RPMI7951 (cell line): ENCODE measurements around the gene DTWD1. TPM values are rescaled to one million over a fixed set of nuclear protein-coding genes. Genes with fewer than 3 reads are reported as not detected.

Experiments
- total RNA-seq: library from RNA; depleted of rRNA; stranded (reverse); fragments of >200 nt; shearing (Covaris generic); gene quantifications from 2 replicates; pipeline ENCODE4 v1.2.3, GENCODE V29; 2014; rRNA removed

DTWD1 gene
- total RNA-seq, 1 experiment from 2014 or later: 58.5 TPM

Other genes with a start within 250 kb of the DTWD1 start
- gene FGF7, start 197.8 kb upstream of the DTWD1 start, total RNA-seq: 2.0 and 3.2 TPM in 2 replicates
- gene FAM227B, start 230 bp upstream of the DTWD1 start, total RNA-seq: 6.4 and 7.7 TPM in 2 replicates